ENCODE results near the gene TMCO1. TPM values are rescaled to one million over a fixed set of nuclear protein-coding genes. Genes with fewer than 3 reads are reported as not detected.

Gene TMCO1
- polyA plus RNA-seq, 2 of the 4 experiments (the other 2 are of a cell fraction): 154 to 220 TPM

DNA sequence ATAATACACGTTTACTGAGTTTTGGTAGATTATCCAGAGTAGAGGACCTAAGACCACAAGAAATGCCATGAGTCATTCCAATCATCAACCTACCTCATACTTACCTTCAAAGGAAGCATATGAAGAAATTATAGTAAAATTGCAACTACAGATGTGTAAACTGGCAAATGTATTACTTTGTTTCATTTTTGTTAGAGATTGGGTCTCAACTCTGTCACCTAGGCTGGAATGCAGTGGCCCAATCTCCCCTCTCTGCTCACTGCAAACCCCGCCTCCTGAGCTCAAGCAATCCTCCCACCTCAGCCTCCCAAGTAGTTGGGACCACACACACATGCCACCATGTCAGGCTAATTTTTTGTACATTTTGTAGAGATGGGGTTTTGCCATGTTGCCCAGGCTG lies 5.2 kb downstream of the TMCO1 start:
- 88% methylated on average over 2 of the region's 2 CpGs for WGBS (ENCODE audit: missing lambda C conversion rate)
- Histone ChIP-seq H3K27ac (no peak overlapping the region), H3K4me2 (no peak overlapping the region), H3K4me3 (no peak overlapping the region), H3K4me1 (peaks cover 8% of the 10 kb centered on the region; the same call in 2 of the 3 replicates), H3K9me3 (no peaks in the 10 kb centered on the region)
- ChIA-PET POLR2A (no interaction called here), CTCF (no interaction called here)
- DNase-seq (ENCODE audit: low read depth in 1 of 2, low spot score in 1 of 2) (no peak), ATAC-seq (no peak), FAIRE-seq (no peak)
- TF ChIP-seq MAZ (IDR thresholded peaks at IDR 0.05; ENCODE audit: borderline replicate concordance, low read depth, low read length): no peak

DNA sequence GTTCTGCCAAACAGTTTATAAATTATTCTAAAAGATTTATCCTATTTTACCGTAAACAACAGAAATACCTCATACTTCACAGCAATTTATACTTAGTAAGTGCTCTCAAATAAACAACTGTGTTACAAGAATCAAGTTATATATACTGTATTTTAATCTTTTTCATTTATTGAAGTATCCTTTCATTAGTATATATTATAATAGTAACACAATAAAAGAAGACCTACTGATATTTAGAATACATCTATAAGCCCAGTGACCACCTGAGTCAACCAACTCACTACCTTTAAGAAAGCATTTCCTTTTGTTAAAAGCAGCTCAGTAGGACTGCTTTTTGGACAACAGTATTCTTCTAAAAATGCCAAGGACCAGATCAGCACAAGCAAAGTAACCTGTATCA lies 5.9 kb downstream of the TMCO1 start:
- no peak for FAIRE-seq
- WGBS (ENCODE audit: missing lambda C conversion rate): 94% methylated on average over 1 of the region's 1 CpG
- ChIA-PET POLR2A (no interaction called here), CTCF (no interaction called here)
- TF ChIP-seq FOSB (CRISPR knock-in tag; IDR thresholded peaks at IDR 0.05) (no peak), JUNB (IDR thresholded peaks at IDR 0.05) (no peak), CHD2 (IDR thresholded peaks at IDR 0.05; ENCODE audit: low read length, partially characterized antibody) (no peak), RARB (CRISPR knock-in tag; IDR thresholded peaks at IDR 0.05) (no peak), ZFP36 (IDR thresholded peaks at IDR 0.05; ENCODE audit: borderline replicate concordance, partially characterized antibody) (no peak), EHF (CRISPR knock-in tag; IDR thresholded peaks at IDR 0.05) (no peak), MAZ (IDR thresholded peaks at IDR 0.05; ENCODE audit: borderline replicate concordance, low read depth, low read length) (no peak), HEYL (CRISPR knock-in tag; IDR thresholded peaks at IDR 0.05) (no peak)
- TF ChIP-seq, protein P1, sequence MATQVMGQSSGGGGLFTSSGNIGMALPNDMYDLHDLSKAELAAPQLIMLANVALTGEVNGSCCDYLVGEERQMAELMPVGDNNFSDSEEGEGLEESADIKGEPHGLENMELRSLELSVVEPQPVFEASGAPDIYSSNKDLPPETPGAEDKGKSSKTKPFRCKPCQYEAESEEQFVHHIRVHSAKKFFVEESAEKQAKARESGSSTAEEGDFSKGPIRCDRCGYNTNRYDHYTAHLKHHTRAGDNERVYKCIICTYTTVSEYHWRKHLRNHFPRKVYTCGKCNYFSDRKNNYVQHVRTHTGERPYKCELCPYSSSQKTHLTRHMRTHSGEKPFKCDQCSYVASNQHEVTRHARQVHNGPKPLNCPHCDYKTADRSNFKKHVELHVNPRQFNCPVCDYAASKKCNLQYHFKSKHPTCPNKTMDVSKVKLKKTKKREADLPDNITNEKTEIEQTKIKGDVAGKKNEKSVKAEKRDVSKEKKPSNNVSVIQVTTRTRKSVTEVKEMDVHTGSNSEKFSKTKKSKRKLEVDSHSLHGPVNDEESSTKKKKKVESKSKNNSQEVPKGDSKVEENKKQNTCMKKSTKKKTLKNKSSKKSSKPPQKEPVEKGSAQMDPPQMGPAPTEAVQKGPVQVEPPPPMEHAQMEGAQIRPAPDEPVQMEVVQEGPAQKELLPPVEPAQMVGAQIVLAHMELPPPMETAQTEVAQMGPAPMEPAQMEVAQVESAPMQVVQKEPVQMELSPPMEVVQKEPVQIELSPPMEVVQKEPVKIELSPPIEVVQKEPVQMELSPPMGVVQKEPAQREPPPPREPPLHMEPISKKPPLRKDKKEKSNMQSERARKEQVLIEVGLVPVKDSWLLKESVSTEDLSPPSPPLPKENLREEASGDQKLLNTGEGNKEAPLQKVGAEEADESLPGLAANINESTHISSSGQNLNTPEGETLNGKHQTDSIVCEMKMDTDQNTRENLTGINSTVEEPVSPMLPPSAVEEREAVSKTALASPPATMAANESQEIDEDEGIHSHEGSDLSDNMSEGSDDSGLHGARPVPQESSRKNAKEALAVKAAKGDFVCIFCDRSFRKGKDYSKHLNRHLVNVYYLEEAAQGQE (IDR thresholded peaks at IDR 0.05): no peak
- TF ChIP-seq, protein P2, sequence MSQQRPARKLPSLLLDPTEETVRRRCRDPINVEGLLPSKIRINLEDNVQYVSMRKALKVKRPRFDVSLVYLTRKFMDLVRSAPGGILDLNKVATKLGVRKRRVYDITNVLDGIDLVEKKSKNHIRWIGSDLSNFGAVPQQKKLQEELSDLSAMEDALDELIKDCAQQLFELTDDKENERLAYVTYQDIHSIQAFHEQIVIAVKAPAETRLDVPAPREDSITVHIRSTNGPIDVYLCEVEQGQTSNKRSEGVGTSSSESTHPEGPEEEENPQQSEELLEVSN (IDR thresholded peaks at IDR 0.05; ENCODE audit: borderline replicate concordance, low read depth): no peak
- H3K27ac ChIP-seq: no peak overlapping the region
- no peak for ATAC-seq
- H3K4me3 ChIP-seq: no peak overlapping the region
- DNase-seq (ENCODE audit: low read depth in 1 of 2, low spot score in 1 of 2): no peak
- no peak overlapping the region for H3K4me2 ChIP-seq
- H3K4me1 ChIP-seq: peaks cover 4% of the 10 kb centered on the region; the same call in 2 of the 3 replicates
- H3K9me3 ChIP-seq: no peaks in the 10 kb centered on the region

DNA sequence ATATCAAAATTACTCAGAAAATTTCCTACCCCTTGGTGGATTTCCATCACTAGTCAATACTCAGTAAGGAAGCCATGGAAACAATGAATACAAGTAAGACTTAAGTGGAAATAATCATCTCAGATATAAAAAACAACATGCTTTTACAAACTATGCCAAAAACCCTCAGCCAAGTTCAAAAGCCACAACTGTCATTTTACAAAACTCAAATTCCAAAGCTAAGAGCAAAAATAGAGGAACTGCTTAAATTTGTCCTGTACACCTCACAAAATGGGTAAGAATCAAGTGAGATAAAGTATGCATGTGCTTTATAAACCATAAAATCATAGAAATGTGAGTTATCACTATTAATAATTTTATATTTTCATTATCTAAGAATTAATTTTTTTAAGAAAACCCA lies 9.6 kb downstream of the TMCO1 start:
- H3K27ac ChIP-seq: no peak overlapping the region
- ChIA-PET POLR2A (interaction anchor here (1.6 kb wide), 1 partner anchor 10 kb away, joined by 7 read pairs; the partner anchor contains the start of gene TMCO1), CTCF (interaction anchor here (1.0 kb wide), 1 partner anchor 39 kb away, joined by 3 read pairs; no protein-coding TSS in a partner anchor)
- DNase-seq (ENCODE audit: low read depth in 1 of 2, low spot score in 1 of 2) (no peak), FAIRE-seq (no peak), ATAC-seq (no peak)
- TF ChIP-seq JUNB (IDR thresholded peaks at IDR 0.05): no peak
- no peak for TF ChIP-seq CEBPB (IDR thresholded peaks at IDR 0.05)
- no peak for TF ChIP-seq GATA3 (IDR thresholded peaks at IDR 0.05; ENCODE audit: borderline replicate concordance)
- no peak for TF ChIP-seq RARB (CRISPR knock-in tag; IDR thresholded peaks at IDR 0.05)
- H3K9me3 ChIP-seq: no peaks in the 10 kb centered on the region
- H3K4me2 ChIP-seq: no peak overlapping the region
- H3K4me3 ChIP-seq: no peak overlapping the region
- no peaks in the 10 kb centered on the region for H3K4me1 ChIP-seq

DNA sequence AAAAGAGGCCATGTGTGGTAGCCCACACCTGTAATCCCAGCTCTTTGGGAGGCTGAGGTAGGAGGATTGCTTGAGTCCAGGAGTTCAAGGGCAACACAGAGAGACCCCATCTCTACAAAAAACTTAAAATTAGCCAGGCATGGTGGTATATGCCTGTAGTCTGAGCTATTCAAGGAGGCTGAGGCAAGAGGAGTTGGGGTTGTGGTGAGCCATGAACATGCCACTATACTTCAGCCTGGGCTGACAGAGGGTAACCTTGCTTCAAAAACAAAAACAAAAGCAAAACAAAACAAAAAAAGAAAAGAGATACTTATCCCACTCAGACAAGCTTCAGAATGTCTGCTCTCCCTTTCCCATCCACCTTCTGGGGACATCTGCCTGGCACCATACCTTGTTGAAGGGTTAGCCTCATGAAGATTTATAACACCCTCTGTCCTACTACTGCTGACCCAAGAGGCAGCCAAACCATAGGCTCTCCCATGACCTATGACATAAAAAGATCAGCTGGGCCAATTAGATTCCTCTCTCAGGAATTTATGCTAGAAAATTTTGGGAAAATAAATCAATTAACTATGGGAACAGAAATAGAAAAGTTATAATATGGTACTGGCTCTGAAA lies 13.2 kb downstream of the TMCO1 start:
- Histone ChIP-seq H3K9me3 (no peaks in the 10 kb centered on the region), H3K4me1 (no peaks in the 10 kb centered on the region), H3K27ac (no peak overlapping the region), H3K4me3 (no peak overlapping the region), H3K4me2 (no peak overlapping the region)
- DNase-seq (ENCODE audit: low read depth in 1 of 2, low spot score in 1 of 2): no peak
- ChIA-PET CTCF (interaction anchor here (1.0 kb wide), 1 partner anchor 160 kb away, joined by 3 read pairs; no protein-coding TSS in a partner anchor), POLR2A (no interaction called here)
- ATAC-seq: no peak
- FAIRE-seq: no peak
- TF ChIP-seq TP53 (CRISPR knock-in tag; IDR thresholded peaks at IDR 0.05): no peak
- no peak for TF ChIP-seq CBX2 (IDR thresholded peaks at IDR 0.05; ENCODE audit: borderline replicate concordance, low read depth)
- TF ChIP-seq EHMT2 (IDR thresholded peaks at IDR 0.05; ENCODE audit: low read depth): no peak
- no peak for TF ChIP-seq CHD4 (IDR thresholded peaks at IDR 0.05; ENCODE audit: borderline replicate concordance)
- TF ChIP-seq RCOR1 (IDR thresholded peaks at IDR 0.05; ENCODE audit: low read depth, low read length): no peak
- no peak for TF ChIP-seq KDM5A (IDR thresholded peaks at IDR 0.05)
- TF ChIP-seq, protein P1 (IDR thresholded peaks at IDR 0.05): no peak
- TF ChIP-seq, protein P3, sequence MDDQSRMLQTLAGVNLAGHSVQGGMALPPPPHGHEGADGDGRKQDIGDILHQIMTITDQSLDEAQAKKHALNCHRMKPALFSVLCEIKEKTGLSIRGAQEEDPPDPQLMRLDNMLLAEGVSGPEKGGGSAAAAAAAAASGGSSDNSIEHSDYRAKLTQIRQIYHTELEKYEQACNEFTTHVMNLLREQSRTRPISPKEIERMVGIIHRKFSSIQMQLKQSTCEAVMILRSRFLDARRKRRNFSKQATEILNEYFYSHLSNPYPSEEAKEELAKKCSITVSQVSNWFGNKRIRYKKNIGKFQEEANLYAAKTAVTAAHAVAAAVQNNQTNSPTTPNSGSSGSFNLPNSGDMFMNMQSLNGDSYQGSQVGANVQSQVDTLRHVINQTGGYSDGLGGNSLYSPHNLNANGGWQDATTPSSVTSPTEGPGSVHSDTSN (IDR thresholded peaks at IDR 0.05): no peak

Data from A549 (cell line).